ENCODE measurements around the gene METTL26.

METTL26 gene

DNA sequence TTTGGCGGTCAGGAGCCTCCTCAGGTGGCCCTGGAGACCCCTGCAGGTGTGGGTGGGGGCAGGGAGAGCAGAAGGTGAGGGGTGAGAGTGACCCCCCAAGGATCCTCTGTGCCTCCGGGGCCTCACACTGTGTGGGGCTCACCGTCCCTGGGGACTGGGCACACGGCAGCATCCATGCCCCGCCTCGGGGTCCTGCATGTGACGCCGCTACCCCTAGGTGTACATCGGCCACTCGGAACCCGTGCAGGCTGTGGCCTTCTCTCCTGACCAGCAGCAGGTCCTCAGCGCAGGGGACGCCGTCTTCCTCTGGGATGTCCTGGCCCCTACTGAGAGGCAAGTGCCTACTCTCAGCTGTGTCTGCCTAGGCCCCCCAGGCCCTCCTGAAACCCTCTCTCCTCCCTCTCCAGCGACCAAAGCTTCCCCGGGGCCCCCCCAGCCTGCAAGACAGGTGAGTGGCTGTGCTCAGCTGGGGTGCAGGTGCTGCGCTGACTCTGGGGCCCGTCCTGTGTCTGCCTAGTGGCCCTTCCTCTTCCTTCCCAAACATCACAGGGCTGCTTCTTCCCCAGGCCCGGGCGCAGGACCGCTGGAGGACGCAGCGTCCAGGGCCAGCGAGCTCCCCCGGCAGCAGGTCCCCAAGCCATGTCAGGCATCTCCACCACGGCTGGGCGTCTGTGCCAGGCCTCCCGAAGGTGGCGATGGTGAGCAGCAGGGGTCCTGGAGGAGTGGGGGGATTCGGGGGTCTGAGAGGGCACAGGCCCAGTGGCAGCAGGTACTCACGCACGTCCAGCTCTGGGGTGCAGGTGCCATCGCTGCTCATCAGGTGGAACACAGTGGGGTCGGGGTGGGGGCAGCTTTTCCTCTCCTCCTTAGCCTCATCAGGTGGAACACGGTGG lies 22.8 kb upstream of the METTL26 start:
- no peak for TF ChIP-seq CEBPB (IDR thresholded peaks at IDR 0.05)

DNA sequence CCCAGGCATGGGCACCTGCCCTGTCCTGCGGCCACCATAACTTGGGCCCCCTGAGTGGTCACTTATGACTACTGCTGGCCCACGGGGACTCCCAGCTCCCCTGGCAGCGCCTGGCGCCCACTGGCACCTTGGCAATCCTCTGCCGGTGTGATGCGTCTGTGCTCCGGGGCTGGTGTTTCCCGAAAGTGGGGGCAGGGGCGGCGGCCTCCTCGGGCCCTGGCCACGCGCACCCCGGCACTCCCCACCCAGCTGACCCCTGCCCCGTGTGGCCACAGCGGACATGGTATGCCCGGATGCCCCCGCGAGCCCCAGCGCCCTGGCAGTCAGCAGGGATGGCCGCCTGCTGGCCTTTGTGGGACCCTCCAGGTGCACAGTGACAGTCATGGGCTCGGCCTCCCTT lies 21.4 kb upstream of the METTL26 start:
- TF ChIP-seq, protein P1, sequence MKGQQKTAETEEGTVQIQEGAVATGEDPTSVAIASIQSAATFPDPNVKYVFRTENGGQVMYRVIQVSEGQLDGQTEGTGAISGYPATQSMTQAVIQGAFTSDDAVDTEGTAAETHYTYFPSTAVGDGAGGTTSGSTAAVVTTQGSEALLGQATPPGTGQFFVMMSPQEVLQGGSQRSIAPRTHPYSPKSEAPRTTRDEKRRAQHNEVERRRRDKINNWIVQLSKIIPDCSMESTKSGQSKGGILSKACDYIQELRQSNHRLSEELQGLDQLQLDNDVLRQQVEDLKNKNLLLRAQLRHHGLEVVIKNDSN (IDR thresholded peaks at IDR 0.05): no peak
- TF ChIP-seq EGR1 (IDR thresholded peaks at IDR 0.05) (no peak), ZBTB7A (IDR thresholded peaks at IDR 0.05; ENCODE audit: low read depth) (no peak), CEBPB (IDR thresholded peaks at IDR 0.05) (no peak), YY1 (IDR thresholded peaks at IDR 0.05; ENCODE audit: low read depth) (no peak), FOXM1 (IDR thresholded peaks at IDR 0.05; ENCODE audit: borderline replicate concordance, low read depth) (no peak), TCF12 (IDR thresholded peaks at IDR 0.05; ENCODE audit: low read depth) (no peak), NFIC (IDR thresholded peaks at IDR 0.05) (no peak), CREB1 (IDR thresholded peaks at IDR 0.05; ENCODE audit: low read depth) (no peak), RAD21 (IDR thresholded peaks at IDR 0.05; ENCODE audit: low read depth) (no peak), TEAD4 (IDR thresholded peaks at IDR 0.05) (no peak), TAF1 (IDR thresholded peaks at IDR 0.05; ENCODE audit: low read depth) (no peak), EP300 (IDR thresholded peaks at IDR 0.05; ENCODE audit: borderline replicate concordance) (no peak)
- TF ChIP-seq, protein P2, sequence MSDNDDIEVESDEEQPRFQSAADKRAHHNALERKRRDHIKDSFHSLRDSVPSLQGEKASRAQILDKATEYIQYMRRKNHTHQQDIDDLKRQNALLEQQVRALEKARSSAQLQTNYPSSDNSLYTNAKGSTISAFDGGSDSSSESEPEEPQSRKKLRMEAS (IDR thresholded peaks at IDR 0.05): no peak
- TF ChIP-seq, protein P3, sequence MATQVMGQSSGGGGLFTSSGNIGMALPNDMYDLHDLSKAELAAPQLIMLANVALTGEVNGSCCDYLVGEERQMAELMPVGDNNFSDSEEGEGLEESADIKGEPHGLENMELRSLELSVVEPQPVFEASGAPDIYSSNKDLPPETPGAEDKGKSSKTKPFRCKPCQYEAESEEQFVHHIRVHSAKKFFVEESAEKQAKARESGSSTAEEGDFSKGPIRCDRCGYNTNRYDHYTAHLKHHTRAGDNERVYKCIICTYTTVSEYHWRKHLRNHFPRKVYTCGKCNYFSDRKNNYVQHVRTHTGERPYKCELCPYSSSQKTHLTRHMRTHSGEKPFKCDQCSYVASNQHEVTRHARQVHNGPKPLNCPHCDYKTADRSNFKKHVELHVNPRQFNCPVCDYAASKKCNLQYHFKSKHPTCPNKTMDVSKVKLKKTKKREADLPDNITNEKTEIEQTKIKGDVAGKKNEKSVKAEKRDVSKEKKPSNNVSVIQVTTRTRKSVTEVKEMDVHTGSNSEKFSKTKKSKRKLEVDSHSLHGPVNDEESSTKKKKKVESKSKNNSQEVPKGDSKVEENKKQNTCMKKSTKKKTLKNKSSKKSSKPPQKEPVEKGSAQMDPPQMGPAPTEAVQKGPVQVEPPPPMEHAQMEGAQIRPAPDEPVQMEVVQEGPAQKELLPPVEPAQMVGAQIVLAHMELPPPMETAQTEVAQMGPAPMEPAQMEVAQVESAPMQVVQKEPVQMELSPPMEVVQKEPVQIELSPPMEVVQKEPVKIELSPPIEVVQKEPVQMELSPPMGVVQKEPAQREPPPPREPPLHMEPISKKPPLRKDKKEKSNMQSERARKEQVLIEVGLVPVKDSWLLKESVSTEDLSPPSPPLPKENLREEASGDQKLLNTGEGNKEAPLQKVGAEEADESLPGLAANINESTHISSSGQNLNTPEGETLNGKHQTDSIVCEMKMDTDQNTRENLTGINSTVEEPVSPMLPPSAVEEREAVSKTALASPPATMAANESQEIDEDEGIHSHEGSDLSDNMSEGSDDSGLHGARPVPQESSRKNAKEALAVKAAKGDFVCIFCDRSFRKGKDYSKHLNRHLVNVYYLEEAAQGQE (IDR thresholded peaks at IDR 0.05; ENCODE audit: low read depth): no peak

DNA sequence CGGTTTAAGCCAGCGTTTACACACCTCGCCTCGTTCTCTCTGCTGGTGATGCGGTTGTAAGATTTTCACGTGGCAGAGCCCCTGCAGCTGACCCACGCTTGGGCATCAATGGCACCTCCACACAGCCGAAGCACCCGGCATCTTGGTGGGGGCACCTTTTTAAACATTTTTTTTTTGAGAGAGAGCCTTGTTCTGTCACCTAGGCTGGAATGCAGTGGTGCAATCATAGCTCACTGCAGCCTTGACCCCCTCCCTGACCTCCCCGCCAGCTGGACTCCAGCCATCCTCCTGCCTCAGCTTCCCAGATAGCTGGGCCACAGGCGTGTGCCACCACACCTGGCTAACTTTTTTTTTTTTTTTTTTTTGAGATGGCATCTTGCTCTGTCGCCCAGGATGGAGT lies 17.9 kb upstream of the METTL26 start:
- TF ChIP-seq EP300 (IDR thresholded peaks at IDR 0.05; ENCODE audit: borderline replicate concordance) (no peak), RAD21 (IDR thresholded peaks at IDR 0.05; ENCODE audit: low read depth) (no peak), YY1 (IDR thresholded peaks at IDR 0.05; ENCODE audit: low read depth) (no peak), TEAD4 (IDR thresholded peaks at IDR 0.05) (no peak), NFIC (IDR thresholded peaks at IDR 0.05) (no peak), CREB1 (IDR thresholded peaks at IDR 0.05; ENCODE audit: low read depth) (no peak), ZBTB7A (IDR thresholded peaks at IDR 0.05; ENCODE audit: low read depth) (no peak), TCF12 (IDR thresholded peaks at IDR 0.05; ENCODE audit: low read depth) (no peak), TAF1 (IDR thresholded peaks at IDR 0.05; ENCODE audit: low read depth) (no peak)
- TF ChIP-seq, protein P3 (IDR thresholded peaks at IDR 0.05; ENCODE audit: low read depth): no peak
- TF ChIP-seq, protein P1 (IDR thresholded peaks at IDR 0.05): no peak

DNA sequence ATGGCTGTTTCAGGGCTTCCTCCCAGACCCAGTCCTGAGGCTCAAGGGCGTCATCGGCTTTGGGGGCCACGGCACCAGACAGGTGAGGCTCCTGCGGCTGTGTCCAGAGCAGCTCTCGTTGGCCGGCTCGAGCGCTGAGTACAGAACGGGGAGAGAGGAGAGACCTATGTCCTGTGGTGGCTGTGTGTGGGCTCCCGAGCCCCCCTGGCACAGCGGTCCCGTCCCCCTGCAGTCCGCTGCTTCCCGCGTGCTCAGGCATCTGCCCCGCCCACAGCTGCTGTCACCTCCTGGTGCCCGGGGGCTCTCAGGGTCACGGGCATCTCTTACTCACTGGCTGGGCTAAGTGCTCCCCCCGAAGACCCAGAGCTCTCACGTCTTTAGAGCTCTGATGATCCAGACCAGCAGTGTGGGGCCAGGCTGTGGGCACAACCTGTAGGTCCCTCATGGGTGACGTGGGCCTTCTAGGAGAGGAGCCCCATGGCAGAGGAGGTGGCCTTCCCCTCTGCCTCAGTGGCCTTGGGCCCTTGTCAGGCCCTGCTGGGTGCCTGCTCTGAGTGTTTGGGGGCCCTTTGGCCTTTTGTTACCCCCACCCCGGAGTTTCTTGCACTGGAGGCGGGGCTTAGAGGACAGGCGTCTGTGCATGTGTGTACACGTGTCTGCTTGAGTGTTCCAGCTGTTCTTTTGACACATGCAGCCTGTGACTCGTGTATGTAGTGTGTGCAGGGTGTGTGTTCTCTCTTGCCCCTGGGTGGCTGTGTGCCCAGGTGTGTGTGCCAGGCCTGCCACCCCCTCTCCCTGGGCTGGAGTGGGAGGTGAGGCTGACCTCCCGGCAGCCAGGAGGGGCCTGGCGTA lies 16.6 kb upstream of the METTL26 start:
- TF ChIP-seq, protein P1 (IDR thresholded peaks at IDR 0.05): no peak
- TF ChIP-seq FOXM1 (IDR thresholded peaks at IDR 0.05; ENCODE audit: borderline replicate concordance, low read depth): no peak
- TF ChIP-seq TCF12 (IDR thresholded peaks at IDR 0.05; ENCODE audit: low read depth): no peak
- TF ChIP-seq NFIC (IDR thresholded peaks at IDR 0.05): no peak
- no peak for TF ChIP-seq CEBPB (IDR thresholded peaks at IDR 0.05)
- no peak for TF ChIP-seq EGR1 (IDR thresholded peaks at IDR 0.05)
- no peak for TF ChIP-seq TAF1 (IDR thresholded peaks at IDR 0.05; ENCODE audit: low read depth)
- no peak for TF ChIP-seq EP300 (IDR thresholded peaks at IDR 0.05; ENCODE audit: borderline replicate concordance)
- no peak for TF ChIP-seq TEAD4 (IDR thresholded peaks at IDR 0.05)
- TF ChIP-seq, protein P3 (IDR thresholded peaks at IDR 0.05; ENCODE audit: low read depth): no peak
- TF ChIP-seq YY1 (IDR thresholded peaks at IDR 0.05; ENCODE audit: low read depth): no peak
- TF ChIP-seq CREB1 (IDR thresholded peaks at IDR 0.05; ENCODE audit: low read depth): no peak
- no peak for TF ChIP-seq RAD21 (IDR thresholded peaks at IDR 0.05; ENCODE audit: low read depth)
- TF ChIP-seq, protein P2 (IDR thresholded peaks at IDR 0.05): no peak
